Endothelial cell of coronary artery (primary cell): ENCODE measurements around the gene LCN9. TPM values are rescaled to one million over a fixed set of nuclear protein-coding genes. Genes with fewer than 3 reads are reported as not detected.

Experiments
- total RNA-seq: library from RNA; depleted of rRNA; stranded (reverse); fragments of >200 nt; gene quantifications from 2 replicates; pipeline ENCODE4 v1.2.3, GENCODE V29; 2014

LCN9 gene
- not detected in 2 replicates for total RNA-seq

GRCh38 chr9:135662758-135663450, at the start of gene LCN9:
Gene LCN9 (plus strand): TSS chr9:135663309. CDS start chr9:135663322, 13 bp downstream.

GRCh38 chr9:135639196-135639595, 23.9 kb upstream of the LCN9 start, which contains the start of gene GLT6D1:
Gene GLT6D1 (minus strand): TSS chr9:135639540. CDS start chr9:135639187, 353 bp downstream.

GRCh38 chr9:135699440-135699839, 36.3 kb downstream of the LCN9 start, which contains the start of gene SOHLH1:
Gene SOHLH1 (minus strand): TSS chr9:135699481. CDS start chr9:135699467, 14 bp downstream.

GRCh38 chr9:135701959-135702721, 39.0 kb downstream of the LCN9 start, which contains the start of gene KCNT1:
Gene KCNT1 (plus strand): TSS chr9:135702185. CDS start chr9:135702259, 74 bp downstream.

Other genes with a start within 250 kb of the LCN9 start
- 14.8 and 19.1 TPM in 2 replicates for gene PPP1R26, start 183.5 kb upstream of the LCN9 start, total RNA-seq
- 18.9 and 20.5 TPM in 2 replicates for gene MRPS2, start 162.6 kb upstream of the LCN9 start, total RNA-seq
- 0.66 TPM in 1 of 2 replicates, not detected in the other for gene LCN1, start 141.9 kb upstream of the LCN9 start, total RNA-seq
- gene OBP2A, start 117.2 kb upstream of the LCN9 start, total RNA-seq, result not detected in 2 replicates
- not detected in 2 replicates for gene PAEP, start 101.6 kb upstream of the LCN9 start, total RNA-seq
- gene GLT6D1, start 23.8 kb upstream of the LCN9 start, total RNA-seq, result not detected in 2 replicates
- 0.09 TPM in 1 of 2 replicates, not detected in the other for gene SOHLH1, start 36.2 kb downstream of the LCN9 start, total RNA-seq
- under 0.01 and 0.09 TPM in 2 replicates for gene KCNT1, start 38.9 kb downstream of the LCN9 start, total RNA-seq
- 21.6 and 25.2 TPM in 2 replicates for gene CAMSAP1, start 244.2 kb downstream of the LCN9 start, total RNA-seq